GM23338 (cell line): ENCODE measurements around the gene HES3. TPM values are rescaled to one million over a fixed set of nuclear protein-coding genes. Genes with fewer than 3 reads are reported as not detected.

Source experiments
- ATAC-seq: fragments of 200-7000 bp; cut with Tn5 transposase; 3 replicates; pipeline ENCODE4 v1.9.1; 2020
- DNase-seq: peaks from one replicate; pipeline ENCODE4 v3.0.0-alpha.2; 2015; ENCODE audit warnings: low spot score
- H2AFZ ChIP-seq: fragments of 200-600 bp; sonication (generic); 2 replicates; pipeline ENCODE4 v1.8.0; 2016; ENCODE audit warnings: antibody characterized with exemption, mild to moderate bottlenecking, moderate library complexity
- H3F3A ChIP-seq: fragments of 200-600 bp; sonication (generic); replicated peaks from 2 replicates; pipeline ENCODE4 v1.8.0; 2017; ENCODE audit warnings: antibody characterized with exemption, mixed run types, low read depth
- H3K27ac ChIP-seq: fragments of 200-600 bp; sonication (generic); 2 replicates; pipeline ENCODE4 v1.6.1; 2016; ENCODE audit warnings: low read depth
- H3K27me3 ChIP-seq: fragments of 200-600 bp; sonication (generic); 2 replicates; pipeline ENCODE4 v1.8.0; 2016; ENCODE audit warnings: mild to moderate bottlenecking, mixed run types, moderate library complexity; ENCODE audit not compliant: insufficient read depth
- H3K36me3 ChIP-seq: fragments of 200-600 bp; sonication (generic); 2 replicates; pipeline ENCODE4 v1.8.0; 2016; ENCODE audit warnings: mild to moderate bottlenecking; ENCODE audit not compliant: insufficient read depth
- H3K4me1 ChIP-seq: fragments of 200-600 bp; sonication (generic); 2 replicates; pipeline ENCODE4 v1.8.0; 2016; ENCODE audit warnings: mild to moderate bottlenecking, moderate library complexity; ENCODE audit not compliant: insufficient read depth
- H3K4me2 ChIP-seq: fragments of 200-600 bp; sonication (generic); 2 replicates; pipeline ENCODE4 v1.7.1; 2017; ENCODE audit warnings: mixed run types
- H3K4me3 ChIP-seq: fragments of 200-600 bp; sonication (generic); 2 replicates; pipeline ENCODE4 v1.6.1; 2016; ENCODE audit warnings: mixed run types
- H3K79me2 ChIP-seq: fragments of 200-600 bp; sonication (generic); replicated peaks from 2 replicates; pipeline ENCODE4 v1.8.0; 2017; ENCODE audit warnings: mild to moderate bottlenecking; ENCODE audit not compliant: insufficient read depth
- H3K9me2 ChIP-seq: fragments of 200-600 bp; sonication (generic); 2 replicates; pipeline ENCODE4 v1.8.0; 2017; ENCODE audit not compliant: insufficient read depth
- H4K20me1 ChIP-seq: fragments of 200-600 bp; sonication (generic); replicated peaks from 2 replicates; pipeline ENCODE4 v1.8.0; 2017; ENCODE audit warnings: mild to moderate bottlenecking; ENCODE audit not compliant: insufficient read depth
- H3K27ac Mint-ChIP-seq: 2 replicates; pipeline ENCODE4 v1.8.0; 2020; ENCODE audit warnings: inconsistent platforms, mild to moderate bottlenecking, moderate library complexity, mixed read lengths
- H3K27me3 Mint-ChIP-seq: 3 replicates; pipeline ENCODE4 v1.8.0; 2022; ENCODE audit warnings: low read depth, mild to moderate bottlenecking, moderate library complexity, mixed read lengths, inconsistent platforms; ENCODE audit not compliant: insufficient read depth, poor library complexity
- H3K36me3 Mint-ChIP-seq: 3 replicates; pipeline ENCODE4 v1.8.0; 2021; ENCODE audit warnings: low read depth, mild to moderate bottlenecking, inconsistent platforms, moderate library complexity, mixed read lengths
- H3K4me1 Mint-ChIP-seq: 3 replicates; pipeline ENCODE4 v1.8.0; 2020; ENCODE audit warnings: mild to moderate bottlenecking, inconsistent platforms, mixed read lengths
- H3K4me3 Mint-ChIP-seq: 3 replicates; pipeline ENCODE4 v1.8.0; 2021; ENCODE audit warnings: moderate library complexity, mild to moderate bottlenecking, inconsistent platforms, mixed read lengths
- H3K9me3 Mint-ChIP-seq: 3 replicates; pipeline ENCODE4 v1.8.0; 2020; ENCODE audit warnings: moderate library complexity, mild to moderate bottlenecking, inconsistent platforms, mixed read lengths
- CREB1 ChIP-seq: fragments of 250-450 bp; sonication (Bioruptor Pico); IDR thresholded peaks from 2 replicates; pipeline ENCODE4 v1.5.0; 2020; ENCODE audit warnings: low read depth, mild to moderate bottlenecking, moderate library complexity
- ETS1 ChIP-seq: IDR thresholded peaks from 2 replicates; pipeline ENCODE4 v1.6.1; 2016; ENCODE audit warnings: antibody characterized with exemption
- EZH2 ChIP-seq: fragments of 200-600 bp; sonication (generic); IDR thresholded peaks from one replicate; pipeline ENCODE4 v1.8.0; 2017; ENCODE audit warnings: antibody characterized with exemption, mild to moderate bottlenecking, low read depth; ENCODE audit not compliant: unreplicated experiment
- EZH2phosphoT487 ChIP-seq: fragments of 200-600 bp; sonication (generic); IDR thresholded peaks from one replicate; pipeline ENCODE4 v1.8.1; 2018; ENCODE audit warnings: antibody characterized with exemption; ENCODE audit not compliant: unreplicated experiment
- JUNB ChIP-seq: IDR thresholded peaks from one replicate; pipeline ENCODE4 v1.6.1; 2016; ENCODE audit warnings: antibody characterized with exemption; ENCODE audit not compliant: unreplicated experiment
- NANOG ChIP-seq: IDR thresholded peaks from 2 replicates; pipeline ENCODE4 v1.6.1; 2016; ENCODE audit warnings: antibody characterized with exemption, borderline replicate concordance
- POLR2AphosphoS5 ChIP-seq: IDR thresholded peaks from 2 replicates; pipeline ENCODE4 v1.6.1; 2016; ENCODE audit warnings: antibody characterized with exemption, low read depth
- STAT1 ChIP-seq: IDR thresholded peaks from one replicate; pipeline ENCODE4 v1.6.1; 2016; ENCODE audit warnings: antibody characterized with exemption; ENCODE audit not compliant: unreplicated experiment
- ZNF114 ChIP-seq: fragments of 250-450 bp; sonication (Bioruptor Pico); IDR thresholded peaks from 2 replicates; pipeline ENCODE4 v1.5.0; 2020; ENCODE audit warnings: mild to moderate bottlenecking, moderate library complexity
- ZNF331 ChIP-seq: fragments of 250-450 bp; sonication (Bioruptor Pico); IDR thresholded peaks from 2 replicates; pipeline ENCODE4 v1.5.0; 2020; ENCODE audit warnings: low read depth, mild to moderate bottlenecking, moderate library complexity
- ZNF462 ChIP-seq: fragments of 250-450 bp; sonication (Bioruptor Pico); IDR thresholded peaks from 2 replicates; pipeline ENCODE4 v1.5.0; 2020; ENCODE audit warnings: mild to moderate bottlenecking, moderate library complexity
- polyA plus RNA-seq: library from polyadenylated mRNA; unstranded; fragments of >200 nt; fragmentation: Nextera tagmentation; extraction: Ambion mirVana; gene quantifications from 2 replicates; pipeline ENCODE4 v1.2.1, GENCODE V29; 2016
- total RNA-seq: library from RNA; depleted of rRNA; stranded (reverse); fragments of >200 nt; shearing (Covaris generic); gene quantifications from 2 replicates; pipeline ENCODE4 v1.2.3, GENCODE V29; 2014
- TF ChIP-seq, protein P1 (sequence below), 2 experiments: fragments of 200-600 bp in 1 of 2; sonication (generic) in 1 of 2; conservative IDR thresholded peaks; 2 replicates each; pipeline versions ENCODE4 v1.5.1 to v1.6.1; 2016 to 2017; ENCODE audit warnings: antibody characterized with exemption in 2 of 2, low read depth in 2 of 2, mild to moderate bottlenecking in 2 of 2, moderate library complexity in 1 of 2
- TF ChIP-seq, protein P2 (sequence below): IDR thresholded peaks from one replicate; pipeline ENCODE4 v1.6.1; 2018; ENCODE audit warnings: antibody characterized with exemption; ENCODE audit not compliant: unreplicated experiment

The HES3 gene
- total and polyA plus RNA-seq, 2 experiments from 2014 or later = 7.1 to 50.4 TPM

- peaks cover 16% of the 10 kb centered on the region for H3K27me3 Mint-ChIP-seq
- no peak for ATAC-seq
- no peak overlapping the region for H3K27ac Mint-ChIP-seq
Observed at GRCh38 chr1:6220236-6220635, 23.7 kb upstream of the HES3 start.

More at GRCh38 chr1:6220236-6220635, 23.7 kb upstream of the HES3 start:
- Mint-ChIP-seq H3K4me3 (no peak overlapping the region), H3K9me3 (no peaks in the 10 kb centered on the region; the same call in 2 of the 3 replicates), H3K4me1 (peaks cover 2% of the 10 kb centered on the region; the same call in 1 of the 3 replicates), H3K36me3 (peaks cover 37% of the 10 kb centered on the region)
- no peak for DNase-seq
- H4K20me1 ChIP-seq = peaks cover 9% of the 10 kb centered on the region; the same call in 1 of the 2 replicates
- no peak overlapping the region for H3K4me2 ChIP-seq
- TF ChIP-seq ZNF462 (CRISPR knock-in tag) = no peak
- TF ChIP-seq STAT1 = no peak
- TF ChIP-seq, protein P1, sequence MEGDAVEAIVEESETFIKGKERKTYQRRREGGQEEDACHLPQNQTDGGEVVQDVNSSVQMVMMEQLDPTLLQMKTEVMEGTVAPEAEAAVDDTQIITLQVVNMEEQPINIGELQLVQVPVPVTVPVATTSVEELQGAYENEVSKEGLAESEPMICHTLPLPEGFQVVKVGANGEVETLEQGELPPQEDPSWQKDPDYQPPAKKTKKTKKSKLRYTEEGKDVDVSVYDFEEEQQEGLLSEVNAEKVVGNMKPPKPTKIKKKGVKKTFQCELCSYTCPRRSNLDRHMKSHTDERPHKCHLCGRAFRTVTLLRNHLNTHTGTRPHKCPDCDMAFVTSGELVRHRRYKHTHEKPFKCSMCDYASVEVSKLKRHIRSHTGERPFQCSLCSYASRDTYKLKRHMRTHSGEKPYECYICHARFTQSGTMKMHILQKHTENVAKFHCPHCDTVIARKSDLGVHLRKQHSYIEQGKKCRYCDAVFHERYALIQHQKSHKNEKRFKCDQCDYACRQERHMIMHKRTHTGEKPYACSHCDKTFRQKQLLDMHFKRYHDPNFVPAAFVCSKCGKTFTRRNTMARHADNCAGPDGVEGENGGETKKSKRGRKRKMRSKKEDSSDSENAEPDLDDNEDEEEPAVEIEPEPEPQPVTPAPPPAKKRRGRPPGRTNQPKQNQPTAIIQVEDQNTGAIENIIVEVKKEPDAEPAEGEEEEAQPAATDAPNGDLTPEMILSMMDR (conservative IDR thresholded peaks at IDR 0.05; ENCODE audit: low read depth in 2 of 2) = no peak
- no peak for TF ChIP-seq NANOG
- no peak for TF ChIP-seq ETS1
- TF ChIP-seq EZH2phosphoT487 = no peak
- no peak for TF ChIP-seq ZNF114 (CRISPR knock-in tag)
- TF ChIP-seq CREB1 = no peak
- TF ChIP-seq POLR2AphosphoS5 = no peak
- no peak for TF ChIP-seq EZH2
- no peak for TF ChIP-seq JUNB
- TF ChIP-seq ZNF331 (CRISPR knock-in tag) = no peak
- TF ChIP-seq, protein P2, sequence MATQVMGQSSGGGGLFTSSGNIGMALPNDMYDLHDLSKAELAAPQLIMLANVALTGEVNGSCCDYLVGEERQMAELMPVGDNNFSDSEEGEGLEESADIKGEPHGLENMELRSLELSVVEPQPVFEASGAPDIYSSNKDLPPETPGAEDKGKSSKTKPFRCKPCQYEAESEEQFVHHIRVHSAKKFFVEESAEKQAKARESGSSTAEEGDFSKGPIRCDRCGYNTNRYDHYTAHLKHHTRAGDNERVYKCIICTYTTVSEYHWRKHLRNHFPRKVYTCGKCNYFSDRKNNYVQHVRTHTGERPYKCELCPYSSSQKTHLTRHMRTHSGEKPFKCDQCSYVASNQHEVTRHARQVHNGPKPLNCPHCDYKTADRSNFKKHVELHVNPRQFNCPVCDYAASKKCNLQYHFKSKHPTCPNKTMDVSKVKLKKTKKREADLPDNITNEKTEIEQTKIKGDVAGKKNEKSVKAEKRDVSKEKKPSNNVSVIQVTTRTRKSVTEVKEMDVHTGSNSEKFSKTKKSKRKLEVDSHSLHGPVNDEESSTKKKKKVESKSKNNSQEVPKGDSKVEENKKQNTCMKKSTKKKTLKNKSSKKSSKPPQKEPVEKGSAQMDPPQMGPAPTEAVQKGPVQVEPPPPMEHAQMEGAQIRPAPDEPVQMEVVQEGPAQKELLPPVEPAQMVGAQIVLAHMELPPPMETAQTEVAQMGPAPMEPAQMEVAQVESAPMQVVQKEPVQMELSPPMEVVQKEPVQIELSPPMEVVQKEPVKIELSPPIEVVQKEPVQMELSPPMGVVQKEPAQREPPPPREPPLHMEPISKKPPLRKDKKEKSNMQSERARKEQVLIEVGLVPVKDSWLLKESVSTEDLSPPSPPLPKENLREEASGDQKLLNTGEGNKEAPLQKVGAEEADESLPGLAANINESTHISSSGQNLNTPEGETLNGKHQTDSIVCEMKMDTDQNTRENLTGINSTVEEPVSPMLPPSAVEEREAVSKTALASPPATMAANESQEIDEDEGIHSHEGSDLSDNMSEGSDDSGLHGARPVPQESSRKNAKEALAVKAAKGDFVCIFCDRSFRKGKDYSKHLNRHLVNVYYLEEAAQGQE = no peak
- no peaks in the 10 kb centered on the region for H3K9me2 ChIP-seq
- H3K79me2 ChIP-seq = no peaks in the 10 kb centered on the region
- no peak overlapping the region for H3K4me3 ChIP-seq
- no peaks in the 10 kb centered on the region for H3K27me3 ChIP-seq
- H2AFZ ChIP-seq = no peak overlapping the region
- peaks cover 12% of the 10 kb centered on the region; the same call in 1 of the 2 replicates for H3F3A ChIP-seq
- no peaks in the 10 kb centered on the region for H3K4me1 ChIP-seq
- H3K36me3 ChIP-seq = peaks cover 13% of the 10 kb centered on the region
- H3K27ac ChIP-seq = no peak overlapping the region
